Stomach (tissue), 4 donors: ENCODE measurements around the gene PIP5K1B.

Experiments used
- CTCF ChIP-seq, 7 experiments: fragments of 450-650 bp in 4 of 7; fragments of 200-600 bp in 3 of 7; sonication (generic) in 3 of 7; IDR thresholded peaks; one replicate each; pipeline ENCODE4 v1.5.1; 2016 to 2019; ENCODE audit warnings: antibody characterized with exemption in 7 of 7, control low read depth in 2 of 7, mild to moderate bottlenecking in 1 of 7
- POLR2A ChIP-seq, 4 donors: fragments of 450-650 bp; IDR thresholded peaks; one replicate each; pipeline ENCODE4 v1.6.1; 2016; ENCODE audit warnings: antibody characterized with exemption in 4 of 4, control low read depth in 2 of 4, mild to moderate bottlenecking in 1 of 4, moderate library complexity in 1 of 4
- POLR2AphosphoS5 ChIP-seq, 3 donors: sonication (generic); formaldehyde crosslinking; IDR thresholded peaks; one replicate each; pipeline ENCODE4 v1.6.1; 2016; ENCODE audit warnings: antibody characterized with exemption in 3 of 3

- TF ChIP-seq CTCF (IDR thresholded peaks at IDR 0.05) (no peak), POLR2A (IDR thresholded peaks at IDR 0.05) (no peak), POLR2AphosphoS5 (IDR thresholded peaks at IDR 0.05) (no peak)
These were observed 136.4 kb downstream of the PIP5K1B start for GRCh38 chr9:68841276-68842052.
